ENCODE data around the gene ZNF831. TPM values are rescaled to one million over a fixed set of nuclear protein-coding genes. Genes with fewer than 3 reads are reported as not detected.

ZNF831 gene
- total and polyA plus RNA-seq, 10 of the 15 experiments (the other 5 are each of a cell fraction or from before 2014, with no cell fraction given), result 0.01 to 0.97 (median 0.23) TPM

DNA sequence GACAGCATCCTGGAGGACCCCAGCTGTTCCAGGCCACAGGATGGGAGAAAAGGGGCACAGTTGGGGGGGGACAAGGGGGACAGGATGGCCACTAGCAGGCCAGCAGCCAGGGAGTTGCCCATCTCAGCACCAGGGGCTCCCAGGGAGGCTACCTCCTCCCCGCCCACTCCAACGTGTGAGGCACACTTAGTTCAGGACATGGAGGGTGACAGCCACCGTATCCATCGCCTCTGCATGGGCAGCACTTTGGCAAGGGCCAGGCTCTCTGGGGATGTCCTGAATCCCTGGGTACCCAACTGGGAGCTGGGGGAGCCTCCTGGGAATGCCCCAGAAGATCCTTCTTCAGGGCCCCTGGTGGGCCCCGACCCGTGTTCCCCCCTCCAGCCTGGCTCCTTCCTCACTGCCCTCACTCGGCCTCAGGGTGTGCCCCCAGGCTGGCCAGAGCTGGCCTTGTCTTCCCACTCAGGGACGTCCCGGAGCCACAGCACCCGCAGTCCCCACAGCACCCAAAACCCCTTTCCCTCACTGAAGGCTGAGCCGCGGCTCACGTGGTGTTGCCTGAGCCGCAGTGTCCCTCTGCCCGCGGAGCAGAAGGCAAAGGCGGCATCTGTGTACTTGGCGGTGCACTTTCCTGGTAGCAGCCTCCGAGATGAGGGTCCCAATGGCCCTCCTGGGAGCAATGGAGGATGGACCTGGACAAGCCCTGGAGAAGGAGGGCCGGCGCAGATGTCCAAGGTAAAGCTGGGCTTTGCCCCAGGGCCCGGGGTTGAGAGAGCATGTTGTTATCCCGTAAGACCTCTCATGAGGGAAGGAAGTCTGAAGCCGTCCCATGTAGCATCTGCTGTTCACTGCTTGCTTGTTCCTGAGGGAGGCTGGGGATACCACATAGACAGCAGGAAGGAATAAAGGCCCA is 30.7 kb downstream of the ZNF831 start:
- ChIA-PET SMC1A (ENCODE audit: uncharacterized antibody, unreplicated experiment) (no interaction called here), POLR2A (no interaction called here), RAD21 (ENCODE audit: unreplicated experiment) (no interaction called here), CTCF (no interaction called here)
- in situ Hi-C loops (cut with MboI) (no loop called here), intact Hi-C loops (cut with micrococcal nuclease; ENCODE audit: unreplicated experiment) (no loop called here)
- Histone ChIP-seq H4K20me1 (ENCODE audit: control insufficient read depth, insufficient read depth) (no peaks in the 10 kb centered on the region), H3K79me2 (ENCODE audit: control insufficient read depth, insufficient read depth, low read length) (no peaks in the 10 kb centered on the region), H3K27ac (ENCODE audit: control insufficient read depth, insufficient read depth) (no peak overlapping the region), H3K27me3 (replicated peaks in 1 of 2; ENCODE audit: control insufficient read depth in 2 of 2, insufficient read depth in 2 of 2, low read length in 1 of 2) (peaks cover 0 to 1% of the 10 kb centered on the region in 2 experiments; a peak in 2 of 4 replicates), H3K9me3 (replicated peaks; ENCODE audit: control insufficient read depth, insufficient read depth, low read length) (no peaks in the 10 kb centered on the region), H3K9ac (ENCODE audit: control insufficient read depth, insufficient read depth, low read length) (no peak overlapping the region), H2AFZ (ENCODE audit: control insufficient read depth, low read depth, low read length) (no peak overlapping the region), H3K36me3 (ENCODE audit: control insufficient read depth in 2 of 2, insufficient read depth in 2 of 2, low read length in 1 of 2) (no peaks in the 10 kb centered on the region), H3K4me1 (ENCODE audit: control insufficient read depth, insufficient read depth, low read length) (no peaks in the 10 kb centered on the region), H3K4me2 (ENCODE audit: control insufficient read depth, insufficient read depth) (no peak overlapping the region), H3K4me3 (no peak overlapping the region)
- no peak for ATAC-seq
- DNase-seq (ENCODE audit: low read depth, low spot score), result no peak
- 65% methylated on average over 21 of the region's 24 CpGs for WGBS (ENCODE audit: insufficient coverage, insufficient replicate concordance, low lambda C conversion rate, missing lambda C conversion rate)
- no peak for FAIRE-seq
- no peak for TF ChIP-seq CEBPB (IDR thresholded peaks at IDR 0.05; ENCODE audit: borderline replicate concordance in 1 of 2, low read depth in 2 of 2, low read length in 2 of 2)
- no peak for TF ChIP-seq EGR1 (IDR thresholded peaks at IDR 0.05; ENCODE audit: borderline replicate concordance in 1 of 2, low read depth in 2 of 2, low read length in 2 of 2)
- TF ChIP-seq WRNIP1 (IDR thresholded peaks at IDR 0.05; ENCODE audit: borderline replicate concordance, low read depth, low read length), result no peak
- TF ChIP-seq MLLT1 (IDR thresholded peaks at IDR 0.05), result no peak
- TF ChIP-seq, protein P1, sequence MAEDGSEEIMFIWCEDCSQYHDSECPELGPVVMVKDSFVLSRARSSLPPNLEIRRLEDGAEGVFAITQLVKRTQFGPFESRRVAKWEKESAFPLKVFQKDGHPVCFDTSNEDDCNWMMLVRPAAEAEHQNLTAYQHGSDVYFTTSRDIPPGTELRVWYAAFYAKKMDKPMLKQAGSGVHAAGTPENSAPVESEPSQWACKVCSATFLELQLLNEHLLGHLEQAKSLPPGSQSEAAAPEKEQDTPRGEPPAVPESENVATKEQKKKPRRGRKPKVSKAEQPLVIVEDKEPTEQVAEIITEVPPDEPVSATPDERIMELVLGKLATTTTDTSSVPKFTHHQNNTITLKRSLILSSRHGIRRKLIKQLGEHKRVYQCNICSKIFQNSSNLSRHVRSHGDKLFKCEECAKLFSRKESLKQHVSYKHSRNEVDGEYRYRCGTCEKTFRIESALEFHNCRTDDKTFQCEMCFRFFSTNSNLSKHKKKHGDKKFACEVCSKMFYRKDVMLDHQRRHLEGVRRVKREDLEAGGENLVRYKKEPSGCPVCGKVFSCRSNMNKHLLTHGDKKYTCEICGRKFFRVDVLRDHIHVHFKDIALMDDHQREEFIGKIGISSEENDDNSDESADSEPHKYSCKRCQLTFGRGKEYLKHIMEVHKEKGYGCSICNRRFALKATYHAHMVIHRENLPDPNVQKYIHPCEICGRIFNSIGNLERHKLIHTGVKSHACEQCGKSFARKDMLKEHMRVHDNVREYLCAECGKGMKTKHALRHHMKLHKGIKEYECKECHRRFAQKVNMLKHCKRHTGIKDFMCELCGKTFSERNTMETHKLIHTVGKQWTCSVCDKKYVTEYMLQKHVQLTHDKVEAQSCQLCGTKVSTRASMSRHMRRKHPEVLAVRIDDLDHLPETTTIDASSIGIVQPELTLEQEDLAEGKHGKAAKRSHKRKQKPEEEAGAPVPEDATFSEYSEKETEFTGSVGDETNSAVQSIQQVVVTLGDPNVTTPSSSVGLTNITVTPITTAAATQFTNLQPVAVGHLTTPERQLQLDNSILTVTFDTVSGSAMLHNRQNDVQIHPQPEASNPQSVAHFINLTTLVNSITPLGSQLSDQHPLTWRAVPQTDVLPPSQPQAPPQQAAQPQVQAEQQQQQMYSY (CRISPR knock-in tag; IDR thresholded peaks at IDR 0.05), result no peak
- TF ChIP-seq KDM1A (IDR thresholded peaks at IDR 0.05; ENCODE audit: borderline replicate concordance), result no peak
- TF ChIP-seq MYB (IDR thresholded peaks at IDR 0.05; ENCODE audit: borderline replicate concordance, low read depth, low read length), result no peak
- no peak for TF ChIP-seq BRCA1 (IDR thresholded peaks at IDR 0.05; ENCODE audit: low read depth, low read length)
- TF ChIP-seq IKZF1 (conservative IDR thresholded peaks at IDR 0.05), result no peak
- TF ChIP-seq TCF12 (IDR thresholded peaks at IDR 0.05; ENCODE audit: low read depth, low read length), result no peak
- TF ChIP-seq TAF1 (IDR thresholded peaks at IDR 0.05; ENCODE audit: borderline replicate concordance, low read depth, low read length), result no peak
- BruUV-seq (replicated peaks), result no TSS peak

All from GM12878 (cell line).